Testis (tissue), 2 donors: ENCODE measurements around the gene ARHGAP20.

Experiments used
- CTCF ChIP-seq, 3 experiments: fragments of 450-650 bp in 2 of 3; fragments of 200-600 bp in 1 of 3; sonication (generic) in 1 of 3; IDR thresholded peaks; one replicate each; pipeline ENCODE4 v1.5.1; 2016 to 2019; ENCODE audit warnings: antibody characterized with exemption in 3 of 3, mild to moderate bottlenecking in 2 of 3, moderate library complexity in 1 of 3
- POLR2A ChIP-seq: fragments of 450-650 bp; IDR thresholded peaks from one replicate; pipeline ENCODE4 v1.6.1; 2017; ENCODE audit warnings: antibody characterized with exemption, mild to moderate bottlenecking, moderate library complexity

- TF ChIP-seq POLR2A: no peak
- no peak for TF ChIP-seq CTCF (IDR thresholded peaks at IDR 0.05)
Observed at GRCh38 chr11:110587972-110588371, 124.3 kb downstream of the ARHGAP20 start.
